ENCODE measurements around the gene FAIM2. TPM values are rescaled to one million over a fixed set of nuclear protein-coding genes. Genes with fewer than 3 reads are reported as not detected.

FAIM2 gene
- total and polyA plus RNA-seq, 2 donors from 2014 or later = 1.3 to 5.5 TPM

- H3K27ac ChIP-seq (ENCODE audit: low read depth in 2 of 2, low read length in 2 of 2) = no peak overlapping the region
- H3K9me3 ChIP-seq (ENCODE audit: control insufficient read depth in 2 of 3, insufficient read depth in 1 of 3, low read length in 3 of 3) = no peaks in the 10 kb centered on the region
- peak; percentile 83 to 88 (median 85) for DNase-seq
- H3K4me3 ChIP-seq (ENCODE audit: low read length in 3 of 3) = peak overlapping the region in 1 of 3 donors; percentile 2
- no peaks in the 10 kb centered on the region for H3K36me3 ChIP-seq (ENCODE audit: control insufficient read depth in 2 of 3, insufficient read depth in 3 of 3, low read length in 3 of 3)
- H3K4me1 ChIP-seq (ENCODE audit: control insufficient read depth in 2 of 3, insufficient read depth in 2 of 3, low read depth in 1 of 3, low read length in 3 of 3) = peaks cover 2 to 16% (median 16%) of the 10 kb centered on the region in 3 donors
- H3K27me3 ChIP-seq (ENCODE audit: control insufficient read depth, insufficient read depth, low read length) = no peaks in the 10 kb centered on the region
- TF ChIP-seq CTCF (IDR thresholded peaks at IDR 0.05; ENCODE audit: borderline replicate concordance, extremely low read depth, insufficient read depth) = peak; percentile 94
- intact Hi-C loops (cut with DNase I) = no loop called here
- peak overlapping the region in 1 of 3 donors; percentile 46 for H3K9ac ChIP-seq (ENCODE audit: low read length in 3 of 3)
- no peak for FAIRE-seq
Observed at GRCh38 chr12:49866859-49867569, 36.7 kb downstream of the FAIM2 start.

- no peak overlapping the region for H3K27ac ChIP-seq (ENCODE audit: low read depth in 2 of 2, low read length in 2 of 2)
- FAIRE-seq (no peak), DNase-seq (no peak)
- no peaks in the 10 kb centered on the region for H3K9me3 ChIP-seq (ENCODE audit: control insufficient read depth in 2 of 3, insufficient read depth in 1 of 3, low read length in 3 of 3)
- TF ChIP-seq CTCF (IDR thresholded peaks at IDR 0.05; ENCODE audit: borderline replicate concordance, extremely low read depth, insufficient read depth) = no peak
- no peak overlapping the region for H3K4me3 ChIP-seq (ENCODE audit: low read length in 3 of 3)
- H3K36me3 ChIP-seq (ENCODE audit: control insufficient read depth in 2 of 3, insufficient read depth in 3 of 3, low read length in 3 of 3) = no peaks in the 10 kb centered on the region
- intact Hi-C loops (cut with DNase I) = no loop called here
- H3K9ac ChIP-seq (ENCODE audit: low read length in 3 of 3) = no peak overlapping the region
- peaks cover 2 to 16% (median 14%) of the 10 kb centered on the region in 3 donors for H3K4me1 ChIP-seq (ENCODE audit: control insufficient read depth in 2 of 3, insufficient read depth in 2 of 3, low read depth in 1 of 3, low read length in 3 of 3)
- no peaks in the 10 kb centered on the region for H3K27me3 ChIP-seq (ENCODE audit: control insufficient read depth, insufficient read depth, low read length)
Observed at GRCh38 chr12:49865782-49866135, 37.9 kb downstream of the FAIM2 start.

- DNase-seq (no peak), FAIRE-seq (no peak)
- H3K9me3 ChIP-seq (ENCODE audit: control insufficient read depth in 2 of 3, insufficient read depth in 1 of 3, low read length in 3 of 3) = no peaks in the 10 kb centered on the region
- no peaks in the 10 kb centered on the region for H3K36me3 ChIP-seq (ENCODE audit: control insufficient read depth in 2 of 3, insufficient read depth in 3 of 3, low read length in 3 of 3)
- no peak overlapping the region for H3K27ac ChIP-seq (ENCODE audit: low read depth in 2 of 2, low read length in 2 of 2)
- no peak overlapping the region for H3K4me3 ChIP-seq (ENCODE audit: low read length in 3 of 3)
- TF ChIP-seq CTCF (IDR thresholded peaks at IDR 0.05; ENCODE audit: borderline replicate concordance, extremely low read depth, insufficient read depth) = no peak
- H3K4me1 ChIP-seq (ENCODE audit: control insufficient read depth in 2 of 3, insufficient read depth in 2 of 3, low read depth in 1 of 3, low read length in 3 of 3) = peaks cover 2 to 16% (median 13%) of the 10 kb centered on the region in 3 donors
- intact Hi-C loops (cut with DNase I) = no loop called here
- no peak overlapping the region for H3K9ac ChIP-seq (ENCODE audit: low read length in 3 of 3)
- H3K27me3 ChIP-seq (ENCODE audit: control insufficient read depth, insufficient read depth, low read length) = no peaks in the 10 kb centered on the region
Observed at GRCh38 chr12:49865109-49865781, 38.5 kb downstream of the FAIM2 start.

Measured in kidney (tissue), 14 donors.